Endothelial cell of umbilical vein (primary cell): Measurements from ENCODE around the gene SCP2. TPM values are rescaled to one million over a fixed set of nuclear protein-coding genes. Genes with fewer than 3 reads are reported as not detected.

Experiments
- BruUV-seq: library from RNA; stranded (reverse); fragments of 400-500 nt; replicated peaks from 2 replicates; lab custom pipeline; 2021; lab: Mats Ljungman, UMichigan
- CTCF ChIA-PET: fragments of 300-600, 350-600 bp; sonication (Branson Sonifier 250); formaldehyde crosslinking; loops from one replicate; lab custom pipeline; 2021; ENCODE audit warnings: antibody characterized with exemption, inconsistent platforms; lab: Charles Lee
- POLR2A ChIA-PET: fragments of 300-600, 350-600 bp; sonication (Branson Sonifier 250); formaldehyde crosslinking; loops from one replicate; lab custom pipeline; 2021; ENCODE audit warnings: antibody characterized with exemption, inconsistent platforms; lab: Charles Lee
- DNase-seq: peaks from one replicate; pipeline ENCODE4 v3.0.0-alpha.2; 2011; ENCODE audit warnings: low read depth, low spot score
- FAIRE-seq: peaks from 2 replicates; lab custom pipeline; 2011; peaks lifted over from hg19 to GRCh38; lab: Jason Lieb, UNC
- H2AFZ ChIP-seq: 2 replicates; pipeline ENCODE4 v1.6.0; 2012; ENCODE audit warnings: low read depth, low read length, control low read depth, inconsistent platforms
- H3K27ac ChIP-seq: 2 replicates; pipeline ENCODE4 v1.5.1; 2011; ENCODE audit warnings: low read depth, mild to moderate bottlenecking, control low read depth, low read length, moderate library complexity; ENCODE audit not compliant: insufficient read depth
- H3K27me3 ChIP-seq, 2 experiments: 2 replicates each; pipeline versions ENCODE4 v1.6.0 to v1.6.1; 2011; ENCODE audit warnings: low read length in 2 of 2, mixed read lengths in 1 of 2; ENCODE audit not compliant: control insufficient read depth in 2 of 2, insufficient read depth in 2 of 2
- H3K36me3 ChIP-seq, 2 experiments: 2 replicates in 1 of 2; 3 replicates in 1 of 2; pipeline ENCODE4 v1.5.1; 2011; ENCODE audit warnings: low read length in 2 of 2, mild to moderate bottlenecking in 1 of 2, moderate library complexity in 1 of 2; ENCODE audit not compliant: control insufficient read depth in 2 of 2, insufficient read depth in 2 of 2; ENCODE audit errors: extremely low read depth in 1 of 2
- H3K4me1 ChIP-seq: 3 replicates; pipeline ENCODE4 v1.5.1; 2011; ENCODE audit warnings: mild to moderate bottlenecking, low read length; ENCODE audit not compliant: control insufficient read depth, insufficient read depth; ENCODE audit errors: extremely low read depth
- H3K4me2 ChIP-seq: 2 replicates; pipeline ENCODE4 v1.6.1; 2011; ENCODE audit warnings: low read length, control low read depth, mixed read lengths; ENCODE audit not compliant: insufficient read depth
- H3K4me3 ChIP-seq, 3 experiments: fragments of 200-600 bp in 1 of 3; sonication (generic), shearing (Covaris generic) in 1 of 3; replicated peaks in 1 of 3; 2 replicates each; pipeline ENCODE4 v1.5.1; 2011 to 2016; ENCODE audit warnings: control low read depth in 3 of 3, low read length in 3 of 3, mild to moderate bottlenecking in 2 of 3, inconsistent platforms in 1 of 3, low read depth in 1 of 3, moderate library complexity in 1 of 3; ENCODE audit not compliant: insufficient read depth in 1 of 3
- H3K79me2 ChIP-seq: 2 replicates; pipeline ENCODE4 v1.6.0; 2012; ENCODE audit warnings: low read length, inconsistent platforms; ENCODE audit not compliant: control insufficient read depth, insufficient read depth
- H3K9ac ChIP-seq: replicated peaks from 2 replicates; pipeline ENCODE3; 2011; ENCODE audit warnings: low read length, control low read depth; ENCODE audit not compliant: insufficient read depth; ENCODE audit errors: extremely low read depth
- H3K9me1 ChIP-seq: replicated peaks from 3 replicates; pipeline ENCODE4 v1.6.0; 2011; ENCODE audit warnings: mild to moderate bottlenecking, low read length; ENCODE audit not compliant: control insufficient read depth, insufficient read depth; ENCODE audit errors: extremely low read depth
- H3K9me3 ChIP-seq: replicated peaks from 2 replicates; pipeline ENCODE4 v1.5.1; 2012; ENCODE audit warnings: low read length, inconsistent platforms; ENCODE audit not compliant: control insufficient read depth, insufficient read depth
- H4K20me1 ChIP-seq: replicated peaks from 2 replicates; pipeline ENCODE3; 2011; ENCODE audit warnings: mild to moderate bottlenecking, low read length; ENCODE audit not compliant: control insufficient read depth, insufficient read depth; ENCODE audit errors: extremely low read depth
- EZH2 ChIP-seq: IDR thresholded peaks from 2 replicates; pipeline ENCODE4 v1.6.1; 2012; ENCODE audit warnings: borderline replicate concordance, low read depth, mild to moderate bottlenecking, moderate library complexity, low read length, inconsistent platforms; ENCODE audit not compliant: severe bottlenecking
- FOS ChIP-seq: IDR thresholded peaks from 2 replicates; pipeline ENCODE4 v1.6.1; 2011; ENCODE audit warnings: mild to moderate bottlenecking, low read length, moderate library complexity, borderline replicate concordance; ENCODE audit not compliant: insufficient read depth
- GATA2 ChIP-seq: IDR thresholded peaks from 2 replicates; pipeline ENCODE4 v1.7.0; 2011; ENCODE audit warnings: low read depth, mild to moderate bottlenecking, moderate library complexity, mixed read lengths, low read length; ENCODE audit not compliant: insufficient read length, insufficient read depth
- JUN ChIP-seq: IDR thresholded peaks from 2 replicates; pipeline ENCODE4 v1.6.1; 2011; ENCODE audit warnings: borderline replicate concordance, low read depth; ENCODE audit not compliant: insufficient read length, insufficient read depth
- MYC ChIP-seq: IDR thresholded peaks from one replicate; pipeline ENCODE4 v1.6.1; 2011; ENCODE audit warnings: mild to moderate bottlenecking, low read depth, low read length
- POLR2A ChIP-seq: IDR thresholded peaks from 2 replicates; pipeline ENCODE4 v1.6.1; 2012; ENCODE audit warnings: low read depth, mild to moderate bottlenecking, control low read depth, low read length
- POLR2AphosphoS5 ChIP-seq: IDR thresholded peaks from 2 replicates; pipeline ENCODE4 v1.6.1; 2012; ENCODE audit warnings: low read depth, mild to moderate bottlenecking, control low read depth, low read length, moderate library complexity; ENCODE audit not compliant: insufficient read depth
- dilution Hi-C: fragments of 300-500 bp; cut with MboI; formaldehyde crosslinking; loops from one replicate; pipeline ENCODE4 v1.15.0; 2019; ENCODE audit warnings: low sequenced_read_pairs; ENCODE audit not compliant: extremely low pct_ligation_motif_present
- intact Hi-C: fragments of 100-400 bp; cut with micrococcal nuclease; formaldehyde crosslinking; loops from one replicate; pipeline ENCODE4 v1.10.0; 2022
- polyA plus RNA-seq, 4 experiments: library from polyadenylated mRNA; depleted of rRNA in 3 of 4; stranded (reverse) in 3 of 4; unstranded in 1 of 4; fragments of >200 nt; gene quantifications; 2 replicates each; pipeline versions ENCODE4 v1.2.1 to v1.2.3, GENCODE V29; 2011 to 2012; ENCODE audit warnings: missing spikeins in 1 of 4
- total RNA-seq: library from RNA; stranded (reverse); gene quantifications from 2 replicates; pipeline ENCODE4 v1.2.3, GENCODE V29; 2021
- TF ChIP-seq, protein P1 (sequence below), 2 donors: IDR thresholded peaks; 1 replicate in 1 of 2; 2 replicates in 1 of 2; pipeline ENCODE4 v1.5.1; 2011; ENCODE audit warnings: low read length in 2 of 2, mild to moderate bottlenecking in 2 of 2, moderate library complexity in 2 of 2, control low read depth in 1 of 2, inconsistent platforms in 1 of 2, low read depth in 1 of 2; ENCODE audit not compliant: insufficient read depth in 1 of 2; ENCODE audit errors: extremely low read depth in 1 of 2
- TF ChIP-seq, protein P2 (sequence below): IDR thresholded peaks from 2 replicates; pipeline ENCODE4 v1.6.1; 2011; ENCODE audit not compliant: insufficient read depth, insufficient read length

The SCP2 gene
- total and polyA plus RNA-seq, 2 donors (not counting 3 experiments of a cell fraction or from before 2014, with no cell fraction given), result 42.4 to 92.7 TPM

DNA sequence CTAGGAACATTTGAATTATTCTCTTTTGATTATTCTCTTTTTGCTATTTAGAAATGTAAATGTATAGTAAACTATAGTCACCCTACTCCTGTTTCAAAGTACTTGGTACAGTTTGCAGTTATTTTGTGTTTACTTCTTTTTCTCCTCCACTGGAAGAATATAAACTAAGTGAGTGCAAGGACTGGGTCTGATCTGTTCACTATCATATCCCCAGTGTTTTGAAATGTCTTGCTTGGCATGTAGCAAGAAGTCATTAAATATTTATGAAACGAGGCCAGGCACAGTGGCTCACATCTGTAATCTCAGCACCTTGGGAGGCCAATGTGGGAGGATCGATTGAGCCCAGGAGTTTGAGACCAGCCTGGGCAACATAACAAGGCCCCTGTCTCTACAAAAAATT lies 99.2 kb downstream of the SCP2 start:
- CTCF ChIA-PET, result interaction anchor here (1.2 kb wide), 1 partner anchor 12 kb away, joined by 5 read pairs; no protein-coding TSS in a partner anchor
- H3K27me3 ChIP-seq, result no peaks in the 10 kb centered on the region
- TF ChIP-seq MYC, result no peak
- TF ChIP-seq POLR2A, result no peak
- TF ChIP-seq, protein P1, sequence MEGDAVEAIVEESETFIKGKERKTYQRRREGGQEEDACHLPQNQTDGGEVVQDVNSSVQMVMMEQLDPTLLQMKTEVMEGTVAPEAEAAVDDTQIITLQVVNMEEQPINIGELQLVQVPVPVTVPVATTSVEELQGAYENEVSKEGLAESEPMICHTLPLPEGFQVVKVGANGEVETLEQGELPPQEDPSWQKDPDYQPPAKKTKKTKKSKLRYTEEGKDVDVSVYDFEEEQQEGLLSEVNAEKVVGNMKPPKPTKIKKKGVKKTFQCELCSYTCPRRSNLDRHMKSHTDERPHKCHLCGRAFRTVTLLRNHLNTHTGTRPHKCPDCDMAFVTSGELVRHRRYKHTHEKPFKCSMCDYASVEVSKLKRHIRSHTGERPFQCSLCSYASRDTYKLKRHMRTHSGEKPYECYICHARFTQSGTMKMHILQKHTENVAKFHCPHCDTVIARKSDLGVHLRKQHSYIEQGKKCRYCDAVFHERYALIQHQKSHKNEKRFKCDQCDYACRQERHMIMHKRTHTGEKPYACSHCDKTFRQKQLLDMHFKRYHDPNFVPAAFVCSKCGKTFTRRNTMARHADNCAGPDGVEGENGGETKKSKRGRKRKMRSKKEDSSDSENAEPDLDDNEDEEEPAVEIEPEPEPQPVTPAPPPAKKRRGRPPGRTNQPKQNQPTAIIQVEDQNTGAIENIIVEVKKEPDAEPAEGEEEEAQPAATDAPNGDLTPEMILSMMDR (IDR thresholded peaks at IDR 0.05; ENCODE audit: extremely low read depth in 1 of 2, insufficient read depth in 1 of 2, low read depth in 1 of 2, low read length in 2 of 2), result no peak
- TF ChIP-seq POLR2AphosphoS5, result no peak
- TF ChIP-seq GATA2, result no peak
- TF ChIP-seq EZH2, result no peak
- TF ChIP-seq, protein P2, sequence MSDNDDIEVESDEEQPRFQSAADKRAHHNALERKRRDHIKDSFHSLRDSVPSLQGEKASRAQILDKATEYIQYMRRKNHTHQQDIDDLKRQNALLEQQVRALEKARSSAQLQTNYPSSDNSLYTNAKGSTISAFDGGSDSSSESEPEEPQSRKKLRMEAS, result no peak
- no peak for TF ChIP-seq JUN
- no peak for TF ChIP-seq FOS
- no peak for DNase-seq
- peaks cover 2% of the 10 kb centered on the region for H3K9me1 ChIP-seq
- peaks cover 0 to 3% of the 10 kb centered on the region in 2 experiments for H3K36me3 ChIP-seq
- intact Hi-C loops, result no loop called here
- H3K4me2 ChIP-seq, result no peak overlapping the region
- no peak overlapping the region for H2AFZ ChIP-seq
- H3K9ac ChIP-seq, result no peak overlapping the region
- H3K27ac ChIP-seq, result no peak overlapping the region
- no peak for FAIRE-seq
- dilution Hi-C loops, result no loop called here
- no TSS peak for BruUV-seq
- peaks cover 2% of the 10 kb centered on the region for H3K4me1 ChIP-seq
- no peaks in the 10 kb centered on the region for H4K20me1 ChIP-seq
- H3K9me3 ChIP-seq, result no peaks in the 10 kb centered on the region
- no peak overlapping the region for H3K4me3 ChIP-seq
- POLR2A ChIA-PET, result interaction anchor here (0.7 kb wide), 1 partner anchor 35 kb away, joined by 3 read pairs; no protein-coding TSS in a partner anchor
- peaks cover 21% of the 10 kb centered on the region for H3K79me2 ChIP-seq
